NCI-H524 (cell line): ENCODE measurements around the gene DNM3.
"Not testable (repeated sequence)": the region's sequence is repeated elsewhere in the genome, so short reads cannot be mapped to it uniquely, and the experiment has no call there.

Experiments used
- DNase-seq, 2 experiments: peaks; one replicate each; lab custom pipeline; 2025; lab: John Stamatoyannopoulos, UW

Gene DNM3

DNA sequence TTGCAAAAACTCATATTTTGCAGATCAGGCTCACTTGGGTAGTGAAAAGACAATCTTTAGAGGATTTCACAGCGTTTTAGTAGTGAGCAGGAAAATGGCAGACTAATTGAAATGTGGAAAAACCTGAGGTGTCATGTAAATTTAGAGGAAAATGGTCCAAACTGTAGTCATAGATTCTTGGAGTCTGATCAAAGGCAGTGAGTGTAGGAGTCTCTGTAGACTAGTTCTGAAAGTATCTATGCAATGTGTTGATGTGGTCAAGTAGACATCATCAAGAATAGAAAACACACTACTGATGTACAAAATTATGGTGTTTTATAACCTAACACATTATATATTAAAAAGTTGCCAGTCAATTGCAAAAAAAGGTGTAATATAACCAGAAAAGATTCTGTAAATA lies 436.0 kb downstream of the DNM3 start:
- no peak for DNase-seq

DNA sequence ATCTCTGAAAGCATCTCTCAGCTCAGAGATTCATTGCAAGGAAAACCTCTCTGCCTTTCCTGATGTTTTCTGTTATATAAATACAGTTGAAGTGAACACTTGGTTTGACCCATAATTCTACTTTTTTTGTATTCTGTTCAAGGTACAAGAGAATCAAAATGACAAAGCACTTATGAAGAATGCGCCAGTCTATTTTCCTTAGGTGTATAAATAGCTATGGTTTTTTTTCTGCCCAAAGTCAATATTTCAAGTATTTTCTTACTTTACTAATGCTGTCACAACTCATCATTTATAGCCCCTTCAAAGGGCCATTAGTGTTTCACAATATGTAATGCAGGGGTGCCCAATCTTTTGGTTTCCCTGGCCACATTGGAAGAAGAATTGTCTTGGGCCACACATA lies 436.7 kb downstream of the DNM3 start:
- no peak for DNase-seq

DNA sequence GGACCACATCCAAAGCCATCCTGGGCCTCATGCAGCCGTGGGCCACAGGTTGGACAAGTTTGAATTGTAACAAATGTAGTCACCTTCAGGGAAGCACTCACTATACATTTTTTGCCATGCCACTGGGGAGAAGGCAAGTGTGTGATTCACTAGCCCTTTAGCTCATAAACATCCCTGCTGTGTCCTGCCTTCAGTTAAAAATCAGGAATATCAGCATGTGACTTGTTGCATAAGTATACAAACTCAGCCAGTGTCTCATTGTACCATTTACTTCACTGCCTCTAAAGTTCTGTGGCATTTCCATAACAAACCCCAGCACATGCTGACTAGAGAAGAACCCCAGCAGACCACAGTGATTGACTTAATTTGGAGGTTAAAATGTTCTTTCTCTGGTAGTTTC lies 437.2 kb downstream of the DNM3 start:
- no peak for DNase-seq

DNA sequence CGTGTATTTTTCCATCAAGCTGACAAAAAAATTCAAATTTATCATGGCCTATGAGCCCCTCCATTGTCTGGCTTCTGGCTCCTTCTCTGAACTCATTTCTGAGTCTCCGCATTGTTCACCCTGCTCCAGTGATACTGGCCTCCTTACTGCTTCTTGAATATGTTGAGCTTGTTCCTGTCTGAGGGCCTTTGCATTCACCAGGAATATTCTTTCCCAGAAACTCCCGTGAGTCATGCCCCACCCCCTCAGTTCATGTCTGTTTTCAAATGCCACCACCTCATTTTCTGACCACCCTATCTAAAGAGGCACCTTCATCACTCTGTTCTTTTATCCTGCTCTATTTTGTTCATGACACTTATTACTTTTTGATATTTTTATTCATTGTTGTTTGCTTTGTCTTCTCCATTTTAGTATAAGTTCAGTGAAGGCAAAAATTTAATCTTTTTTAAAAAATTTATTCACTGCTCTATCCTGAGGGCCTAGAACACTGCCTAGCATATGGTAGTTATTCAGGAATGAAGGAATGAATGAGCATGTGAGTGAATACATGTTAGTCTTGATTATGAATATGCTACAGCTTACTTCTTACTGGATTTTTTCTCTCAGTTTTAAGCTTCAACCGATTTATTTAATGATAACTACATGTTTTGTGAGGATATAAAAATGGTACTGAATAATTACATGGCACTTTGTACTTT lies 438.8 kb downstream of the DNM3 start:
- DNase-seq, result no peak

DNA sequence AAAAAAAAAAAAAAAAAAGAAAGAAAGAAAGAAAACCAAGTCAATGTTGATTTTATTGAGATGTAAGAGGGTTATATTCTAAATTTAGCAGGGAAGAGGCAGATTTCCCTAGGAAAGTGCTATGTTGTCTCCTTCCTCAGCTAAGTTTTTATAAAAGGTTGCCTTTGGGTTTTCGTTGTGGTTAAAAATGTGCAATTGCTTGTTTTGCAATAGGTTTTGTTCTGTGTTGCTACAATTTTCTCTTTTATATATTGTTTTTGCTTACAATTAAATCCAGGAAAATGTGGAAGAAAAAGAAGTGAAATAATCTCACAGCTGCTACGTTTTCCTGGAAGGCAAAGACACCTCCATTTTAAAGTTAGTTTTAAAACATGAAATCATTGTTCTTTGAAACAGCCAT lies 442.5 kb downstream of the DNM3 start:
- no peak for DNase-seq

DNA sequence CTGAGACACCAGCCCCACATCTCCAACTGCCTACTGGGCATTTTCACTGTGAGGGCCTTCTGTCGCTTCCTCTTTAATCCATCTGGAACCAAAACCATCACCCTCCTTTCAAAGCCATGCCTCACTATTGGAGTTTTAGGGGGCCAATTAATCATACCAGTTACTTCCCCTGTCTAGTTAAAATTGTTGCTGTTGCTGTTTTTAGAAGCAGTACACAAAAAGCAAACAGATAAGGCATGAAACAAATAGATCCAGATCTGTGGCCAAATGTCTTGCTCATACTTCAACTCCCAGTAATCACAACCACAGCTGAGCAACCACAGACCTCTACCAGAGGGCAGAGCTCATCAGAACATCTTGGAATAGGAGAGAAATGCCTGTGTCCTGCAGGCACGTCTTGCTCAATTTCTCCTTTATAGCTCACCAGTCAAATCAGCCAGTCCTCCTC lies 445.4 kb downstream of the DNM3 start:
- no peak for DNase-seq

DNA sequence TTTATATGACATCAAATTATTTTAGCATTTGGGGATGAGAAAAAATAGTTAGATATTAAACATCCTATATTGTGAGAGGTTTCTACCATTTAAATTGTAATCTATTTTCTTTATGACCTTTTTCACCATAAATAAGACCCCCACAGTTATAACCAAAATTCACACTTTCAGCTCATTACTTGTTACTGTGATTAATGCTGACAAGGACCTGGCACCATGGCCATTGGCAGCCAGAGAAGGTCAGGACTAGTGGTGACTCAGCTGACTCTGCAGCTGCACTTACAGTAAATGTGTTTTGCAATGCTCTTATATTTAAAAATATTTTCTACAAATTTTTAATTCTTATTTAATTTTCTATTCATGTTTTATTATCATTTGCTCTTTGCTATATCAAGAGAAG lies 445.9 kb downstream of the DNM3 start:
- no peak for DNase-seq

DNA sequence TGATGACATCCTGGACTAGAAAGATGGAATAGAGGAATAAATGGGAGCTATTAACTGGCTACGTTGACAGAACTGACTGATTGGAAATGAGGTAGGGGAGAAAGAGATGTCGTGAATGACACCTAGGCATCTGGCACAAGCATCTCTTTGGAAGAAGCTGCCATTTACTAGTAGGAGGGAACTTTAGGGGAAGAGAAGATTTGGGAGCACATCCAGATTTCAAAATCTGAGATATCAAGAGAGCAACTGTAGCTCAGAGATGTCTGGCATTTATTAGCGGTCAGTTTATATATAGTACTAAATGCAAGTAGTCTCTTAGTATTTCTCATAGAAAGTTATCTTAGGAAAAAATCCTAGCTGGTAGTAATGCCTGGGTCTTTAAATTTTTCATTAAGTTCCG lies 447.3 kb downstream of the DNM3 start:
- no peak for DNase-seq

DNA sequence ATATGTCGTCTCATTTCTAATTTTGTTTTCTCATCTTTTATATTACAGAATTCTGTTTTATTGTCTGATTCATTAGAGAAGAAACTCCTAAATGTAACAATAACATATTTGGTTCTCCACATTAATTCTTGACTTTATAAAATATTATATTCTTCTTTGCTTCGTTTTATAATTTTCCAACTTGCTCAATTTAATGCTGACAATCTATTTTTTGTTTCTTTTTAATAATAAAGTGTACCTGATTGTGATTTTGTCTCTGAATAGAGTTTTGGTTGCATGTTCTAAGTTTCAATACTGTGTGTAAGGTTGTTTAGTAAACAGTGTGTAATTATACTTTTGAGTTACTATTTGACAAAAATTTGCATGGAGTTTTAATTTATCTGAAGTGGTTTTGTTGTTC lies 448.1 kb downstream of the DNM3 start:
- no peak for DNase-seq

DNA sequence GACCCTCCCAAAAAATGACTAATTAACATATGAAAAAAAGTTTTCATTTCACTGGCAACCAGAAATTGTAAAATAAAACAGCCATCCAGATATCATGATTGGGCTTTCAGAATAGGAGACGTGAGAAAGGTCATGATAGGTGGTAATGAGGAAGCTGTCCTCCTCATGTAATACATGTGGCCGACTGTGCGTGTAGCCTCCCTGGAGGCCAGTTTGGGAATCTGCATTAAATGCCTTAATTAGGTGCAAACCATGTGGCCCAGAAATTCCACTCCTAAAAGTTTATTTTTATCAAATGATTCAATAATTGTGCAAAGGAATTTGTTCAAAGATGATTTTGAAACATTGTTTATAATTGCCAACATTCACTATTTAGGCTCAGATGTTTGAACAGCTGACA lies 451.5 kb downstream of the DNM3 start:
- no peak for DNase-seq

DNA sequence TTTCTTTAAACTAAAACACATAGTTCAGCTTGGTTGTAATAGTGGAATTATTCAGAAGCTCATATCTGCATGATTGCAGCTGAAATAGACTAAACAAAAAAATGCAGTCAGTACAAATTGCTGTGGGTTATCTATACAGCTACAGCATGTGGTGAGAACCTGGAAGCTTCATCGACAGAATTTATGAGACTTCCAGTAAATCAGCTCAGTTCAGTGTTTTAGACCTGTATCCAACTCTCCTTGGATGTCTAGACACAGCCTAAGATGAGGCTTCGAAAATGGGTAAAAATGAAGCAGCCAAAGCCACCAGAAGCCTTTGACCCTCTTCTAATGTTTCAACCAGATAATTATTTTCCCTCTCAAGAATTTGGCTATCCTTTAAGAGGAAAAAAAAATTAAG lies 452.1 kb downstream of the DNM3 start:
- DNase-seq, result no peak

DNA sequence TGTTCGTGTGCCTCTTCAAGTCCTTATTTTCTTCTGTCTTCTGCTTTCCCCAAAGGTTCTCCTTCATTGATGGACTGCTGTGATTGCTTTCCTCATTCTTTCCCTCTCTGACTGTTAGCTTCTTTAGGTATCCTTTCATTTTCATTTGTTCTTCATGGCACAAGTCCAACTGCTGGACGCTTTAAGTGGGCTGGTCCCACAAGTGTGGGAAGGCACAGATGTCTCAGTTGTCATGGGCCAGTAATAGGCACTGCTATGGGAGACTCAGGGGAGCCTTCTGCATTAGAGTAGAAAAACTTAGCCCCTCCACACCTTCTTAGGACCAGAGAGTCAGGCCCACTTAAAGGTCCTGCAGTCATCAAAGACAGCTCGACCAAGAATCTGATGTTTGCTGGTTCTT lies 456.8 kb downstream of the DNM3 start:
- DNase-seq, result peak in 1 of 2 experiments; percentile 33

DNA sequence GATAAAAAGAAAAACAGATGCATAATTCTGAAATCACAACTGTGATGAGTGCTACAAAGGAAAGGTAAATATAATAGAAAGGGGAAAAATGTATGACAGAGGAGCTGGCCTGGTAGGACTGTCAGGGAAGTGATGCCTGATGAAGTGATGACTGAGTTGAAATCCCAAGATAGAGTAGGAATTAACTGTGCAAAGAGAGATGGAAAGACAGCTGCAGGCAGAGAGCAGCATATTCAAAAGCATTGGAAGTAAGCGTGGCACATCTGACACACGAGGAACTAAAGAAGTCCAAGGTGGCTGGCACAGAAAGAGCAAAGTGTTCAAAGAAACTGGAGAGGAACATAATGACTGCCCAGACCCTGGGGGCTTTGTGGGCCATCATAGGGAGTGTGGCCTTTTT lies 457.6 kb downstream of the DNM3 start:
- DNase-seq, result no peak

DNA sequence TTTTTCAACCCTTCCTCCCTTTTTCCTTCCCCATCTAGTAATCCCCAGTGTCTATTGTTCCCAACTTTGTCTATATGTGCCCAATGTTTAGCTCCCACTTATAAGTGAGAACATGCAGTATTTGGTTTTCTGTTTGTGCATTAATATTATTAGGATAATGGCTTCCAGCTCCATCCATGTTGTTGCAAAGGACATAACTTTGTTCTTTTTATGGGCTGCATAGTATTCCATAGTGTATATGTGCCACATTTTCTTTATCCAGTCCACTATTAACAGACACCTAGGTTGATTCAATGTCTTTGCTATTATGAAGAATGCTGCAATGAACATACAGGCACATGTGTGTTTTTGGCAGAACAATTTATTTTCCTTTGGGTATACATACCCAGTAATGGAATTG lies 458.2 kb downstream of the DNM3 start:
- DNase-seq, result no peak

DNA sequence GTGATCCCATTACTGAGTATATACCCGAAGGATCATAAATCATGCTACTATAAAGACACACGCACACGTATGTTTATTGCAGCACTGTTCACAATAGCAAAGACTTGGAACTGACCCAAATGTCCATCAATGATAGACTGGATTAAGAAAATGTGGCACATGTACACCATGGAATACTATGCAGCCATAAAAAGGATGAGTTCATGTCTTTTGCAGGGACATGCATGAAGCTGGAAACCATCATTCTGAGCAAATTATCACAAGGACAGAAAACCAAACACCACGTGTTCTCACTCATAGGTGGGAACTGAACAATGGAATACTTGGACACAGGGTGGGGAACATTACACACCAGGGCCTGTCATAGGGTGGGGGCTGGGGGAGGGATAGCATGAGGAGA lies 466.2 kb downstream of the DNM3 start:
- not testable (repeated sequence) for DNase-seq

DNA sequence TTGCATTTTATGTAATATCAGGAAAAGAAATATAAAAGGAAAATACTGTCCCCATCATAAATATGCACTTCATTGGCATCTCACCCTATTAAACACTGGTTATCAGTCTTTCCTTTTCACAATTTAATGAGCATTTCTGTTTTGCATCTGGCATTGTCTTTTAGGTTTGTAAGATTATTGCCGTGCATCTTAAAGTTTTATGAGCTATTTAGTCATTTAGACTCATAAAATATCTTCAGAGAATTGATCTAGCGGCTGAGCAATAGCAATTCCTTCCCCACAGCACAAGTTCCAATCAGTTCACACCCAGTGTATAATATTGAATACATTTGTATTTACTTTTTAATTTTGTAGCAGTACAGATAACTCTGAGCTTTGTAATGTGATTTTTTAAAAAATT lies 466.8 kb downstream of the DNM3 start:
- no peak for DNase-seq

DNA sequence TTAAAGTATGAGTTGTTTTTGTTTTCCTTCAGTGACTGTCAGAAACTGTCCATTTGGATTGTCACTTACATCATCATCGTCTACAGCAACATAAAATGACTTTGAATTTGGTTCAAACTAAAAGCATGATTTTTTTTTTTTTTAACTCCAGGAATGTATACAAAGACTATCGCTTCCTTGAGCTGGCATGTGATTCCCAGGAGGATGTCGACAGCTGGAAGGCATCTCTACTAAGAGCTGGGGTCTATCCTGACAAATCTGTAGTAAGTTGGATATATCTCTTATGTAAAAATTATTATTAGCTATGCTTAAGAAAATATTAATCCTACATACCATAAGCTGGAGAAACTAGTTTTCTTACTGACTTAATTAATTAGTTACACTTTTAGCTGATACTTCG lies 467.3 kb downstream of the DNM3 start:
- DNase-seq, result no peak

DNA sequence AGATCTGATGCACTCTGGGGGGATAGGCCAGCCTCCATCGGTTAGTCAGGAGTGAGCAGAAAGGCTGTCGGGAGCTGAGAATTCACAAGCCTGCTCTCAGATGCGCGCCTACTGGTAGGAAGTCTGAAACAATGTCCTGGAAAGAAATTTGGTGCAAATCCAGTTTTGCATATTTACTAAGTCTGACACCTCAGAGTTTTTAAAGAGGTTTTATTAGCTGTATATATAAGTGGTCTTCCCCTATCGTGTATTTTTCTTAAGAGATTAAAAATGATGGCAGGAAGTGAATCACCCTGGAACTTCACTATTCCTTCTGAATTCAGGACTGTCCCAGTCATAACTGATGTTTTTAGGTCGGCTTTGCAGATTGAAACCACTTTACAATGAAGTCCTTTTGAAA lies 479.4 kb downstream of the DNM3 start:
- no peak for DNase-seq

DNA sequence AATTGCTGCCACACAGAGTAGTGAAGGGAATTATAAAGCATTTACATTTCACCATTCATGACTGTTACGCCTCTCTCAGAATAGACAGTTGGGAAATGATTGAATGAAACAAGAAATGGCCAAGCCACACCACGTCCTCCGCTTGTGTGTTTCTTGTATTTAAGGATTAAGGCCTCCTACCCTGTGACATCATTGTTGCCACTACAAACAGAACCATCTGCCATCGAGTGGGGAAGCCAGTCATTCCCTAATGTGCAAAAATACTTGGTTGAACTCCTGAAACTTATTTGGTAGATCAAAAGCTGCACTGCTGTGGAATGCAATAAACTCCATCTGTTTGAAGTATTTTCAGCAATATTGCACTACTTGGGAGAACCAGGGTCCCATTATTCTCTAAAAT lies 480.2 kb downstream of the DNM3 start:
- DNase-seq, result peak; percentile 5 to 30

DNA sequence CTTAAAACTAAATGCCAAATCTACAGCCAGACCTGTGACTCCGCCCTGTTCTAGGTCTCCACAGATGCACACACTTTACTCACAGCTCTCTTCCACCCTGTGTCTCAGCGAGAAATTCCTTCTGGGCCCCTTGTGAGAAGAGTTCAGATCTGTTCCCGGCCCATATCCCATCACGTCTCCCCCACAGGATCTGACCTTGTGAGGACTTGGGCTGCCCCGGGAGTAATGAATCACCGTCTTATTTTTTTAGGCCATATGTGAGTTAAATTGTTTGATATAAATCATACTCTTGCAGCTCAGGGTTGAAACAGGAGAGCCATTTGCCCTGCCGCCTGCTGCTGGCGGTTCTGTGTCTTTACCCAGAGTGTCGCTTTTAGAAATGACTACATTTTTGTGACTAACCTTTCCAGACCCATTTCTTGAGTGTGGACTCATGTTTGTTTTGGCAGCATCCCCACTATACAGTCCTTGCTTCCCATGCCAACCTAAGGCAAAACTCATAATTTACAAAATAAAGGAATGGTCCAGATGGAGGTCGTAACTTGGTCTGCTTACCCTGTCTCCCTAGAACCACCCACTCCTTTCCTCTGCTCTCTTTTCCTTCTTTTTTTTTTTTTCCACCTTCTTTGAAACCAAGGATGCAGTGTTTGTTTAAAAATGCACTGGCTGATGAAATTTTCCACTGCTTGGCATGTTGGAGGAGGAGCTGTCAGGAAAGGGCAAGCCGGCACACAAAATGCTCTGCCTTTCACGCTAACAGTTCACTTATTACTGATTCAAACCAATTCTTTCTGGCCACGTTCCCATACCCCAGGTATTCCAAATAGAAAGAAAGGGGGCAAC lies 481.1 kb downstream of the DNM3 start:
- no peak for DNase-seq

DNA sequence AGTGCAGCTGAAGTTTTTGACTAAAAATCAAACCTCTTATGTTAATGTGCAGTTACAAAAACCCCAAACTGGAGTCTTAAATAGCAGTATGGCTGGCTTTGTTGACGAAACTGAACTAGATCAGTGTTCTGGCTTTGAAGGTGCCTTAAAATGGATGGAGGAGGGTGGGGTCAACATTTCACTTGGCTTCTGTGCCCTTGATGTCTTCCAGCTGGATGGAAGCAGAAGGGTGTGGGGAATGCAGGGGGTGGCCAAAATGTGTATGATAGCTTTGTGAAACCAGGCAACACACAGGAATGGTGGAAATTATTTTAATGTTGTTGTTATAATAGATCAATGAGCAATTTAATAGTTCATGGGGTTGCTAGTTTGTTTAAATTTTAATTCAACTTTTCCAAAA lies 482.4 kb downstream of the DNM3 start:
- DNase-seq, result no peak

DNA sequence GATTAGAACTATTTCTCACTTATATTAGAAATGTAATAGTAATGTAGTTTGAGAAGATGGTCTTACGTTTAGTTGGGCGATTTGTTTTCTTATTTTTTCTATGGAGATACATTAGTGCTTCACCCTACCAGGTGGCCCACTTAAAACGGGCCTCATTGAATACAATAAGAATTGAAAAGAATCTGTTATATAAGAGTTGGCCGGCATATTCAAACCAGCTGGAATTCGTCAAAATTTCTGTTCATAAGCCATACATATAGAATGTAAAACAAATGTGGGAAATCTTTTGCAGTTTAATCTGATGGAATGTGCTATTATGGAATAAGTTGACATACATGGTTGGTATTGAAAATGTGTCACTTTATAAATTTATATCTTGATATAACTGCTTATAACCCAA lies 482.8 kb downstream of the DNM3 start:
- DNase-seq, result no peak

DNA sequence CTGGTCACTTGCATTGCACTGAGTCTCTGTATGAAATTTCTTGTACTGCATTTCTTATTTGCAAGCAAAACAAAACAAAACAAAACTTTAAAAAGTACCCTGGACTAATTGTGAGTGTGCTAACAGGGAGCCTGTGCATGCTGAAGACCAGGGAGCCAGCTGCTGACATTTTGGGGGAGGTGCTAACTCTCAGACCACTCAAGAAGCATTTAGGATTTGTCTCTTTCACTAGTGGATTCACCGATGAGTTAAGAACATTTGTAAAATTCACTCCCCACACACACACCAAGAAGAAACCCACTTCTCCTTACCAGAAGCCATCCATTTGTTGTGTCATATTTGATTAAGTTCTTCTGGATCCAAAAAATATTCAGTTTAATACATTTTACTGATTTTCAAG lies 483.5 kb downstream of the DNM3 start:
- peak in 1 of 2 experiments; percentile 3 for DNase-seq

DNA sequence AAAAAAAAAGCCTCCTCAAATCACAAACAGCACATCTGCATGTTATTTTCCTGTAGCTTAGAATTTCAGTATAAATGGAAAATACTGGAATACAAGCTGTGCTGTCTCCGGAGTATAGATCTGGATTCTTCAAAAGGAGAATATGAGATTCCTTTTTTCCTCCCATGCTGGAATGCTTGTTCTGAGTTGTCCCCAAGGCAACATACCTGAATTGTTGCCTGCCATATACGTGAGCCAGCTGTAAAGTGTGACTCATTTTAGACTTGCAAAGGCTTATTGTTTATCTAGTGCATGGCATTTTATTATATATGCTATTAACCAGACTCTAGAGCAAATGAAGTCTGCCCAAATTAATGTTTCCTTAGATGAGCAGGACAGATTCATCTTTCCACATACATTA lies 484.2 kb downstream of the DNM3 start:
- no peak for DNase-seq
